RWPE2 (cell line): ENCODE data around the gene NRG2.

Experiments used
- ATAC-seq: fragments of 200-7000 bp; cut with Tn5 transposase; 3 replicates; pipeline ENCODE4 v1.9.1; 2021; ENCODE audit warnings: low read depth
- DNase-seq: peaks from one replicate; pipeline ENCODE4 v3.0.0-alpha.2; 2020; ENCODE audit warnings: low spot score
- H3K27ac ChIP-seq: fragments of 450-650 bp; 2 replicates; pipeline ENCODE4 v1.5.1; 2017; ENCODE audit warnings: mild to moderate bottlenecking; ENCODE audit not compliant: poor library complexity, severe bottlenecking
- H3K27me3 ChIP-seq: fragments of 250-450 bp; sonication (Bioruptor Pico); 2 replicates; pipeline ENCODE4 v1.5.1; 2021; ENCODE audit warnings: mild to moderate bottlenecking, moderate library complexity; ENCODE audit not compliant: insufficient read depth, poor library complexity, severe bottlenecking
- H3K36me3 ChIP-seq: fragments of 250-450 bp; sonication (Bioruptor Pico); 2 replicates; pipeline ENCODE4 v1.5.1; 2020; ENCODE audit warnings: low read depth, mild to moderate bottlenecking, moderate library complexity
- H3K4me1 ChIP-seq: fragments of 250-450 bp; sonication (Bioruptor Pico); 2 replicates; pipeline ENCODE4 v1.5.1; 2021; ENCODE audit warnings: mild to moderate bottlenecking, moderate library complexity; ENCODE audit not compliant: insufficient read depth, poor library complexity, severe bottlenecking
- H3K4me3 ChIP-seq: fragments of 250-450 bp; sonication (Bioruptor Pico); 2 replicates; pipeline ENCODE4 v1.5.1; 2021; ENCODE audit warnings: mild to moderate bottlenecking, moderate library complexity; ENCODE audit not compliant: severe bottlenecking
- H3K9me3 ChIP-seq: fragments of 250-450 bp; sonication (Bioruptor Pico); 2 replicates; pipeline ENCODE4 v1.5.1; 2021; ENCODE audit warnings: mild to moderate bottlenecking, moderate library complexity; ENCODE audit not compliant: severe bottlenecking
- TF ChIP-seq, protein P1 (sequence below): fragments of 450-650 bp; IDR thresholded peaks from one replicate; pipeline ENCODE4 v1.5.1; 2017; ENCODE audit warnings: mild to moderate bottlenecking, moderate library complexity; ENCODE audit not compliant: poor library complexity, severe bottlenecking

NRG2 gene

DNA sequence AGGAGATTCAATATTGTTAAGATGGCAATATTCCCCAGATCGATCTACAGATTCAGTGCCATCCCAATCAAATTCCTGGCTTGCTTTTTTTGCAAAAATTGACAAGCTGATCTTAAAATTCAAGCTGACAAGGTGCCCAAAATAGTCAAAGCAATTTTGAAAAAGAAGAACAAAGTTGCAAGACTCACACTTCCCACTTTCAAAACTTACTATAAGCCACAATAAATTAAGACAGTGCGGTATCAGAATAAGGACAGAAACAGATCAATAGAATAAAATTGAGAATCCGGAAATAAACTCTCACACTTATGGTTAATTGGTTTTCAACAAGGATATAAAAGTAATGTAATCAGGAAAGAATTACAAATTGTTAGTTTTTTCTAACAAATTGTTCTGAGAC, 97.1 kb downstream of the NRG2 start:
- Histone ChIP-seq H3K4me3 (no peak overlapping the region), H3K27me3 (peaks cover 31% of the 10 kb centered on the region), H3K9me3 (peaks cover 3% of the 10 kb centered on the region), H3K4me1 (no peaks in the 10 kb centered on the region), H3K27ac (no peak overlapping the region), H3K36me3 (no peaks in the 10 kb centered on the region)
- TF ChIP-seq, protein P1, sequence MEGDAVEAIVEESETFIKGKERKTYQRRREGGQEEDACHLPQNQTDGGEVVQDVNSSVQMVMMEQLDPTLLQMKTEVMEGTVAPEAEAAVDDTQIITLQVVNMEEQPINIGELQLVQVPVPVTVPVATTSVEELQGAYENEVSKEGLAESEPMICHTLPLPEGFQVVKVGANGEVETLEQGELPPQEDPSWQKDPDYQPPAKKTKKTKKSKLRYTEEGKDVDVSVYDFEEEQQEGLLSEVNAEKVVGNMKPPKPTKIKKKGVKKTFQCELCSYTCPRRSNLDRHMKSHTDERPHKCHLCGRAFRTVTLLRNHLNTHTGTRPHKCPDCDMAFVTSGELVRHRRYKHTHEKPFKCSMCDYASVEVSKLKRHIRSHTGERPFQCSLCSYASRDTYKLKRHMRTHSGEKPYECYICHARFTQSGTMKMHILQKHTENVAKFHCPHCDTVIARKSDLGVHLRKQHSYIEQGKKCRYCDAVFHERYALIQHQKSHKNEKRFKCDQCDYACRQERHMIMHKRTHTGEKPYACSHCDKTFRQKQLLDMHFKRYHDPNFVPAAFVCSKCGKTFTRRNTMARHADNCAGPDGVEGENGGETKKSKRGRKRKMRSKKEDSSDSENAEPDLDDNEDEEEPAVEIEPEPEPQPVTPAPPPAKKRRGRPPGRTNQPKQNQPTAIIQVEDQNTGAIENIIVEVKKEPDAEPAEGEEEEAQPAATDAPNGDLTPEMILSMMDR = no peak
- DNase-seq = no peak
- ATAC-seq = no peak

DNA sequence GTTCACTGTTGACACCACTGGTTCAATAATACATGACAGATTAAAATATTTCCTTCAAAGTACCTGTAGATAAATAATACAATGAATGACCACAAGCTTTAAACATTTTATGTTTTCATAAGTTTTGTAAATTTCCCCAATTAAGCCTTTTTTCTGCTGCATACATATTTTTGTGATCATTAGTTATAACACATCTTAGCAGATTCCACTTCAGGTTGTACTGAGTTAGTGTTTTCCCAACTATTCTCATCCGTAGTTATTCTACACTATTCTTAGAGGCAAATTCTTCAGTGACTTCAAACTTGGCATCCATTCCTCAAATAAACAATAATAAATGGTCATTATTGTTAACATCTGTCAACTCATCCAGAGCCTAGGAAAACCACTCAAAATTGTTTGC, 100.9 kb downstream of the NRG2 start:
- Histone ChIP-seq H3K27me3 (peaks cover 22% of the 10 kb centered on the region), H3K36me3 (no peaks in the 10 kb centered on the region), H3K4me1 (no peaks in the 10 kb centered on the region), H3K27ac (no peak overlapping the region), H3K4me3 (no peak overlapping the region), H3K9me3 (peaks cover 3% of the 10 kb centered on the region)
- ATAC-seq = no peak
- no peak for DNase-seq
- TF ChIP-seq, protein P1 = no peak

DNA sequence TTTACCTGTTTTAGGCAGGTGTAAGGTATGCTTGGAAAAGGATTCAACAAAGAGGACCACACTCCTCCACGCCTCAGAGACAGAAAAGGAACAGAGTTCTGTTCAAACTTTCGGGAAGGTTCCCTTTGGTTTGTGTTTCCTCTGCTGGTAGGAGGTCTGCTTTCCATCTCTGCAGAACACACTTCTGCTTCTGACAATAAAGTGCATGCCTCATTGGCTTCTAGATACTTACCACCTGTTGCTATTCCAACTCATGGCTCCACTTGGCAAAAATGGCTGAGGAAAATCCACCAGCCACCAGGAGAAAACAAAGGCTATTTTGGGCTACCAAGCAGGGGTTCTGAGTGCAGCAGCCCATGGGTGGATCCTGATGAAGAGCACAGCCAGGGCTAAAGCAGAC, 112.7 kb downstream of the NRG2 start:
- Histone ChIP-seq H3K9me3 (no peaks in the 10 kb centered on the region), H3K4me1 (no peaks in the 10 kb centered on the region), H3K36me3 (no peaks in the 10 kb centered on the region), H3K4me3 (no peak overlapping the region), H3K27ac (no peak overlapping the region), H3K27me3 (peaks cover 3% of the 10 kb centered on the region)
- ATAC-seq (no peak), DNase-seq (no peak)
- TF ChIP-seq, protein P1 = no peak

DNA sequence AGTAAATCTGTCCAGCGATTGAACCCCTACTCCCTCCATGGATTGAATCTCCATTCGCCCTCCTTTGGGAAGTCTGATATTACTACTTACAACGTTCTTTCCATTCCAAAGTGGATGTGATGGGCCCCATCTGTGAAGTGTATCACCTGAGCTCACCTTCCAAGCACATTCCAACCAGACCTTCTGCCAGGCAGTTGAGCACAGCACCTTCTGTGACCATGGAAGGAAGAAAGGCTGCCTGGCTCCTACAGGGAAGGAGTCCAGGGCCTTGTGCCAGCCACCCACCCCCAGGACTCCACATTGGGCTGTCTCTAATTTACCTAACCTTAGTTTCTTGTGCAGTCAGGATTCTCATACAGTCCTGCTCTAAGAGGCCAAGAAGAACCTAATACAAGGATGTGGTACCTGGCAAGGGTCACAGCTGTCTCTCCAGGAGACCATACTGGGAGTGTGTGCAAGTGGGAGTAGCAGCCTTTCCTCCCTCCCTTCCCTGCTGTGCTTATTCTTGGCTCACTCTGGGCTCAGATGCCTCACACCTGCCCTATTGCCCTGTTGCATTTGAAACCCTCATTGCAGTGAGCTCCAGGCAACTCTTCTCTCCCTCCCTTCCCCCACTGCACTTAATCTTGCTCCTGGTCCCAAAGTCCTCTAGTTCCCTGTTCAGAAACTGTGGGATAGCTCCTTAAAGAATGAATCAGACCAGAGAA, 116.1 kb downstream of the NRG2 start:
- Histone ChIP-seq H3K9me3 (no peaks in the 10 kb centered on the region), H3K4me1 (no peaks in the 10 kb centered on the region), H3K36me3 (no peaks in the 10 kb centered on the region), H3K27me3 (no peaks in the 10 kb centered on the region), H3K4me3 (no peak overlapping the region), H3K27ac (no peak overlapping the region)
- no peak for ATAC-seq
- no peak for DNase-seq
- TF ChIP-seq, protein P1 = no peak
